H7 (cell line): ENCODE results near the gene HAX1. TPM values are rescaled to one million over a fixed set of nuclear protein-coding genes. Genes with fewer than 3 reads are reported as not detected.

Experiments
- total RNA-seq: library from RNA; depleted of rRNA; stranded (reverse); fragments of >200 nt; shearing (Covaris generic); gene quantifications from 2 replicates; pipeline ENCODE4 v1.2.3, GENCODE V29; 2014; rRNA removed

The HAX1 gene
- total RNA-seq, 1 experiment from 2014 or later, result 188 TPM

Other genes with a start within 250 kb of the HAX1 start
- gene NUP210L, start 117.6 kb upstream of the HAX1 start, total RNA-seq, result 0.03 TPM in 1 of 2 replicates, not detected in the other
- 712 and 754 TPM in 2 replicates for gene TPM3, start 80.5 kb upstream of the HAX1 start, total RNA-seq
- gene CFAP141, start 66.3 kb upstream of the HAX1 start, total RNA-seq, result not detected in 2 replicates
- 162 and 166 TPM in 2 replicates for gene UBAP2L, start 51.7 kb upstream of the HAX1 start, total RNA-seq
- gene AQP10, start 48.5 kb downstream of the HAX1 start, total RNA-seq, result not detected in 2 replicates
- 62.0 and 73.2 TPM in 2 replicates for gene ATP8B2, start 52.9 kb downstream of the HAX1 start, total RNA-seq
- gene IL6R, start 132.7 kb downstream of the HAX1 start, total RNA-seq, result 8.6 and 10.3 TPM in 2 replicates
- 0.38 and 0.44 TPM in 2 replicates for gene TDRD10, start 229.6 kb downstream of the HAX1 start, total RNA-seq
- 0.55 and 0.73 TPM in 2 replicates for gene SHE, start 229.8 kb downstream of the HAX1 start, total RNA-seq